HG03354 (cell line): ENCODE measurements around the gene ERI2.

ENCODE experiments used
- ATAC-seq: cut with Tn5 transposase; IDR thresholded peaks from one replicate; pipeline ENCODE4 v1.9.1; 2021; ENCODE audit warnings: mild to moderate bottlenecking; ENCODE audit not compliant: unreplicated experiment, poor library complexity, severe bottlenecking

The ERI2 gene

GRCh38 chr16:20806168-20807050 lies at the start of gene ERI2, which contains the start of gene REXO5:
ERI2 (minus strand) TSS chr16:20806472; CDS start chr16:20806430, 42 bp downstream.
REXO5 (plus strand) TSS chr16:20806527; CDS start chr16:20806954, 427 bp downstream.
- ATAC-seq, result peak; percentile 84

DNA sequence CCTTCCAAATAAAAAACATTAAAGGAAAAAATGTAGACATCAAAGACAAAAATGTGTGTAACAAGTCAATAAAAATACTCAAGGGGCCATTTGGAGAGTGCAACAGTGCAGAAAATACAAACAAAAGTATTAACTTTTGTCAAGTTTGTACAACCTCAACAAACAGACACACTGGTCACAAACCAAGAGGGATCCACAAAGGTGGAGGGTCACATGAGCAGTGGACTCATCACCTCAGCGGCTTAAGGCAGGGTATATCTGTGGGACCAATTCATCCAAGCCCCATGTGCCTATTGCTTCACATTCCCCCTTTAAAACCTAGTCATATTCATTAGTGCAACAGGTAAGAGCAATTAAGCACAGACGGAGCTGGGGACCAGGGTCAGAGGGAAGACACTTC lies 48.7 kb upstream of the ERI2 start:
- no peak for ATAC-seq

- ATAC-seq, result no peak
Observed at GRCh38 chr16:20853981-20854620, 47.8 kb upstream of the ERI2 start.

DNA sequence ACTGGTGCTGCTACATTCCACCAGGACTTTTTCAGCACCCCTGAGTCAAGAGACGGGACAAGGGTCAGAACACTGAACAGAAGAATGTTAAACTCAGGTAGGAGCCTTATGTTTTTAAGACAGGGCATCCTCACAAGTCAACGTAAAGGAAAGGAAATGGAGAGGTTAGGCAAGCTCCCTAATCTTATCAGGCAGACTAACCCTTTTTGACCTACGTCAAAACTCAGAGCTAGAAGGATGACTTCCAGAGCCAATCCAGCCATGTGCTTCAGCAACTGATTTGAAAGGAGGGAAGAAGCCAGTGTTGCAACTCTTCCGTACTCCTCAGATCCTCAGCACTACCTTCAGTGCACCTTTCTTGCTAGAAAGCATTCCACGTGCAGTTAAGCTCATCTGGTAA lies 46.9 kb upstream of the ERI2 start:
- ATAC-seq, result no peak

GRCh38 chr16:20851601-20852000 lies 45.3 kb upstream of the ERI2 start:
- no peak for ATAC-seq

- no peak for ATAC-seq
Observed at GRCh38 chr16:20850981-20851380, 44.7 kb upstream of the ERI2 start.

- no peak for ATAC-seq
Observed at GRCh38 chr16:20849589-20850390, 43.5 kb upstream of the ERI2 start.

GRCh38 chr16:20847550-20847949 lies 41.3 kb upstream of the ERI2 start:
- ATAC-seq, result no peak

DNA sequence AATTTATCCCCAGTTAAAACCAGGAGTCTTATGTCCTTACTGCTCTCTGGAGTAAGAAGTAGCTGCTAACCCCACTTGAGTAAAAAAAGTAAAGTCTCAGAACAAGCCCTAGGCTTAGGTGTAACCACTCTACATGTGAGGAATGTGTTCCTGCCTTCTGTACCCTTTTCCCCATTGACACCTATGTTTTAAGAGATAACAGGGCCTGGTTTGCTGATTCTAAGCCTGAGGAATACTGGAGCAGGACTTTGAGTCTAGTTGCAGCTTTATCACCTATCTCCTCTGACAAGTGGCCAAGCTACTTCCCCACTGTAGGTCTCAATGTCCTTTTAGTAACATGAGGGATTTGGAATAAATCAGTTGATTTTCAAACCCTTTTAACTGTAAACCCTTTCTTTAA lies 40.3 kb upstream of the ERI2 start:
- ATAC-seq, result no peak

DNA sequence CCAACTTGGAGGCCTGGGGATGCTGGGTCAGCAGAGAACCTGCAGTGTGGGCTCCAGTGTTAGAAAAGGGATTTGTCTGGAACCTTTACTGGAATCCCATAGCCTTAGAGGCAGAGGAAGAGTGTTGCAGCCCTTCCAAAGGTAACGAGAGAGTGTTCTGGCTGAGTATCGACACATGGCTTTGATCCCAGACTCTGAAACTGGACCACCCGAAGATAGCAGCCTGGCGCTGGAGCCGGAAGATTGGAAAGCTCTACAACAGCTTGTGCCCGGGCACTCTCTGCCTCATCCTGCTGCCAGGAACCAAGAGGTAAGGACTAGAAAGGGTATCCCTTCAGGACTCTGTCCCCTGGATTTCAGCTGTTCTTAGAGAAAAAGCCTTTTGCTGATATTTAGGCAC lies 39.8 kb upstream of the ERI2 start:
- ATAC-seq, result no peak

GRCh38 chr16:20844588-20844987 lies 38.3 kb upstream of the ERI2 start:
- ATAC-seq, result no peak

- no peak for ATAC-seq
Observed at GRCh38 chr16:20844054-20844453, 37.8 kb upstream of the ERI2 start.

DNA sequence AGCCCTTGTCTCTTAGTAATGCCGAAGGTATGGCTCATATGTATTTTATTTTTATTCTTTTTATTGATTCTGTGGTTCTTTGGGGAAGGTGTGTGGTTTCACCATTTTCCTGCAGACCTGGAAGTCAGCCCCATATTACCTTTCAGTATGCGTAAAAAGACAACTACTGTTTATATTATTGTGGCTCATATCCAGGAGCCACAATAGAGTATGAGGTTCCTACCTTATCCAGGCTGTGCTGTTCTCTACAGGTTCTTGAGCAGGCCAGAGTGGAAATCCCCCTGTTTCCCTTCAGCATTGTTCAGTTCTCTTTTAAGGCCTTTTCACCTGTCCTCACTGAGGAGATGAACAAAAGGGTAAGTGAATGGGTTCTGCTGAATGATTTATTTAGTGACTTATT lies 33.2 kb upstream of the ERI2 start:
- ATAC-seq, result no peak

GRCh38 chr16:20838240-20838639 lies 32.0 kb upstream of the ERI2 start:
- ATAC-seq, result no peak

- no peak for ATAC-seq
Observed at GRCh38 chr16:20833086-20833485, 26.8 kb upstream of the ERI2 start.

- ATAC-seq, result no peak
Observed at GRCh38 chr16:20830372-20830771, 24.1 kb upstream of the ERI2 start.

DNA sequence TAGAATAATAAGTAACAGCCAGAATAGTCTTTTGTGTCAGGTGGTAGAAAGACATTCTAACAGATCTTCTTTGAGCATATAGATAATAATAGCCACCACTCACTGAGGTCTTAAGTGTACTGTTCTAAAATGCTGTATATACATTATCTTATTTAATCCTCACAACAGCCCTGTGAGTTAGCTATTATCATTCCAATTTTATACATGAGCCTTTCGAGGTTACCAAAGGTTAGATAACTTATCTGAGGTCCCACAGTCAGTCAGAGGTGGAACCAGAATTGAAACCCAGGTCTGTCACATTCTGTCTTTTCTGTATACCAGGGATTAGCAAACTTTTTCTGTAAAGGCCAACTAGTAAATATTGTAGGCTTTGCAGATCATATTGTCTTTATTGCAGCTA lies 23.3 kb upstream of the ERI2 start:
- ATAC-seq, result no peak

GRCh38 chr16:20826039-20826566 lies 19.8 kb upstream of the ERI2 start:
- ATAC-seq, result no peak

DNA sequence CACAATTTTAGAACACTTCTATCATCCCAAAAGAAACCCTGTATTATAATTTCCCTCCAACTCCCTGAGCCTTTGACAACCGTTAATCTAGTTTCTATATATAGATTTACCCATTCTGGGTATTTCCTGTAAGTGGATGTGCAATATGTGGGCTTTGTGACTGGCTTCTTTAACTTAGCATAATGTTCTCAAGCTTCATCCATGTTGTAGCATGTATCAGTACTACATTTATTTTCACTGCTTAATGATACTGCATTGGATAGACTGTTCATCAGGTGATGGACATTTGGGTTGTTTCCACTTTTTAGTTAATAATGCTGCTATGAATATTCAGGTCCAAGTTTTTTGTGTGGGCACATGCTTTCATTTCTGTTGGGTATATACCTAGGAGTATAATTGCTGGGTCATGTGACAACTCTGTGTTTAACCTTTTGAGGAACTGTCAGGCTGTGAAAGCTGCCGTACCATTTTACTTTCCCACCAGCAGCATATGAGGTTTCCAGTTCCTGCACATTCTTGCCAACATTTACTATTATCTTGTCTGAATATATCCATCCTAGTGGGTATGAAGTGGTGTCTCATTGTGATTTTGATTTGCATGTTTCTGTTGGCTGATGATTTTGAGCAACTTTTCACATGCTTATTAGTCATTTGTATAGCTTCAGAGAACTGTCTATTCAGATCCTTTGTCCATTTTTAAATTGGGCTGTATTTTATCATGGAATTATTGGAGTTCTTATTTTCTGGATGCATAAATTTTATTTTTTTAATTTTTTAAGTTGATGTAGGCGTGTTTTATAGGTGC lies 16.5 kb upstream of the ERI2 start:
- ATAC-seq, result no peak
